Stimulated activated CD4-positive, alpha-beta T cell treated with anti-CD3 and anti-CD28 coated beads, Interleukin-1b, Interleukin-23, amount 100 ng/mL, for 48 hours (primary cell): ENCODE measurements around the gene ATN1.
"Not testable (repeated sequence)": the region's sequence is repeated elsewhere in the genome, so short reads cannot be mapped to it uniquely, and the experiment has no call there.

Source experiments
- DNase-seq: peaks from one replicate; pipeline ENCODE4 v3.0.0-alpha.2; 2020

Gene ATN1

DNA sequence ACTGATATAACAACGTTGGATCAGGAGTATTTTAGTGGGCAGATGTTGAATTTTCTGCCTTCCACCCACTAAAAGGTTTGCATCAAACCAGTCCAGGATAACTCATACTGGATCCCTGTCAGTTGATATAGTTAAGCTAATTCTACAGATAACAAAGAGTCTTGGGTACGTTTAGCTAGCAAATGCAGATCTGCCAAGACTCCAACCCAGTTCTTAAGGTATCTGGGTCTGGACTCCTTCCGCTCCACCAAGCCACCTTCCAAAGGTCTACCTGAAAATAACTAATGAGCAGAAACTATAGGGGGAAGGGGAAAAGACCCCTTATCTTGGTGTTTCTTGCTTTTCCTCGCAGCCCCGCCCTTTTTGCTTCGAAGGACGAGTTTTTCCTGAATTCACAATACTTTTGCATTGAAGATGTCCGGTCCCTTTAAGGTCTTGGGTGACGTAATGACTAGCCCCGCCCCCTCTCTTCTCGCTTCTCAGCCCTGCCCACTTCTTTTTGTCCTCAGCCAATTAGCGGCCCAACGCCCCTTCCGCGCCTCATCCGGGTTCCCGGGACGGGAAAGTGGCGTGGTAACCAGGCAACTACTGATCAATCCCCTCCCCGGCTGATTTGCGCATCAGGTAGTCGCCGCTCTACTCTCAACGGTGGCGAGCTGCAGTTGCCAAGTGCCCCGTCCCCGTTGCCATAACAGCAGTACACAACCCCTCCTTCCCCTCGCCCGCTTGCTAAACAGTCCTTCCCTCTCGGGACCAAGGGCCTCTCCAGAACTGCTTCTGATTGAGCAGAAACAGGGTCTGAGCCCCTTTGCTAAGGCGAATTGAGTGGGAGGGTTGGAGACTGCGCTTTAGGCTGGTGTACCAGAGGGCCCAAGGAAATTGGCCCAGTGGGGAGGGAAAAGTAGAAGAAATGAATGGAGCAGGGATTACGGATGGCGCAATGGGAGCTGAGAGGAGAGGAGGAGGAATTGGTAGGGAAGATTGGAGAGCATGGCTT lies 23.2 kb upstream of the ATN1 start, which contains the start of gene LRRC23:
Gene LRRC23 (plus strand): TSS at position 543 of the 997 bp plus-strand sequence. CDS start 812 bp downstream, outside the sequence.
- peak; percentile 98 for DNase-seq

- DNase-seq: no peak
Observed at GRCh38 chr12:6905414-6906040, 22.2 kb upstream of the ATN1 start.

GRCh38 chr12:6908141-6908540 lies 19.6 kb upstream of the ATN1 start:
- not testable (repeated sequence) for DNase-seq

- DNase-seq: no peak
Observed at GRCh38 chr12:6909421-6910145, 18.2 kb upstream of the ATN1 start.

DNA sequence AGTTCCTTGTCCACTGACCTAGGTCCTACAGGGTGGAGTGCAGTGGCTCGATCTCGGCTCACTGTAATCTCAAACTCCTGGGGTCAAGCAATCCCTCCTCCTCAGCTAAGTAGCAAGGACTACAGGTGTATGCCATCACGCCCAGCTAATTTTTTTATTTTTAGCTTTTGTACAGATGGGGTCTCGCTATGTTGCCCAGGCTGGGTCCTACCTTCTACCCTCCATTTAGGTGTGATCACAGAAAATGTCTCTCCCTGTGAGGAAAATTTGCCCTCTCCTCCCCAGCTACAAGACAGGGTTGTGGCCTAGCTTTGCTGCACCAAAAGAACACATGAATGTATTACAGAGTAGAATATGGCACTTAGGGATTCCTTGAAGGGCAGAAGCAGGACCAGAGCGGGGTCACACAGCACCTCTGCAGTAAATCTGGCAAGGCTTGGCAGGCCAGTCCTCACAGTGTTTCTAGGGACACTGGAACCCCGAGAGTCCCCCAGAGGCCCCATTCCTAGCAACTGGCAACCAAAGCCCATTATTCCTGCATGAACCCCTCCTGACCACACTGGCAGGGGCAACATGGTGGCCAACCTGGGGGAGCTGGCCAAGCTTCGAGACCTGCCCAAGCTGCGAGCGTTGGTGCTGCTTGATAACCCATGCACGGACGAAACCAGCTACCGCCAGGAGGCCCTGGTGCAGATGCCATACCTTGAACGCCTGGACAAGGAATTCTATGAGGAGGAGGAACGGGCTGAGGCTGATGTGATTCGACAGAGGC lies 15.4 kb upstream of the ATN1 start:
- DNase-seq: no peak

DNA sequence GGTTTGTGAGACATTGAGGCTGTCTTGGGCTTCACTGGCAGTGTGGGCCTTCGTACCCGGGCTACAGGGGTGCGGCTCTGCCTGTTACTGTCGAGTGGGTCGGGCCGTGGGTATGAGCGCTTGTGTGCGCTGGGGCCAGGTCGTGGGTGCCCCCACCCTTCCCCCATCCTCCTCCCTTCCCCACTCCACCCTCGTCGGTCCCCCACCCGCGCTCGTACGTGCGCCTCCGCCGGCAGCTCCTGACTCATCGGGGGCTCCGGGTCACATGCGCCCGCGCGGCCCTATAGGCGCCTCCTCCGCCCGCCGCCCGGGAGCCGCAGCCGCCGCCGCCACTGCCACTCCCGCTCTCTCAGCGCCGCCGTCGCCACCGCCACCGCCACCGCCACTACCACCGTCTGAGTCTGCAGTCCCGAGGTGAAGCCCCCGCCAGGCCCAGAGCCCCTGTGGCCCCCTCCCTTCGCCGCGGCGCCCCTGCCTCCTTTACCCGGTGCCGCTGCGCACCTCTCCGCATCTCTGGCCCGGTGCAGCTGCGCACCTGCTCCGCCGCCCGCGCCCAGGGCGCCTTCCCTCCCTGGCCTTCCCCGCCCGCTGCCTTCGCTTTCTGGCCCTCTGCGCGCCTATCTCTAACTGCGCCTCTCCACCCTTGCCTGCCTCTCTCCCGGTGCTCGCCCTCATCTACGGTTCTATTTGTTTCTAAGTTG lies 13.4 kb upstream of the ATN1 start, which contains the start of gene ENO2:
Gene ENO2 (plus strand): TSS at position 335 of the 701 bp plus-strand sequence. CDS start 1,253 bp downstream, outside the sequence.
- DNase-seq: peak; percentile 82

DNA sequence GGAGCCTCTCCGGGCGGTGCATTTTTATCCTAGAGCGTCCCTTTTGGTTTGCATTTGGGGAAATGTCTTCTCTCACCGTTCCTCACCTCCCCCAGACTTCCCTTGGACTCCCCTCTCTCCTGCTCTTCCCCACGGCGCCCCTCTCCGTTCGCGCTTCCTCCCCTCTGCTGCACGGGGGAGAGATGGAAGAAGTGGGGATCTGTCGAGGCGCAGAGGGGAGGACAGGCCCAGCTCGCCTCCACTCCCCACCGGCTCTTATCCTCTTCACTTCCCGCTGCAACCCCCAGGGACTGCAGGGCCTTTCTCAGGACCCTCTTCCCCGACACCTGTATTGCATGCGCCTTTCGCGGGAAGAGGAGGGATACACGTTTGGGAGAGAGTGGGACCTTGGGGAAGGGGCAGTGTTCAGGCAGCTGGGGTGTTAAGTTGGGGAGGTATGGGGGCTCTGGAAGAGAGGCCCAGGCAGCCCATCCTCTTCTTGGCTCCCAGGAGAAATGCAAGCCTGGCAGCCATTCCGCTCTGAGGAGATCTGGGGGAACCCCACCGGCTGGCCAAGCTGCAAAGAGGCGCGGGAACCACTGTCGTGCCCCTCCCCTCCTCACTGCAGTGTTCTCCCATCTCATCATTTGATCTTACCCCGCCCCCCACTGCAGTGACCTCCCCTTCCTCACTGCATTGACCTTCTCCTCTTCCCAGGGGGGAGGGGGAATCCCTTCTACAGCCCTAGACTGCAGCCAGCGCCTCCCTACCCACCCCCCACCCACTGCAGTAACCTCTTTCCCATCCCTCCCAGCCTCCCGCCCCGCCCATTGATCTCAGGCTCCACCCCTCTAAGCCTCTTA lies 12.6 kb upstream of the ATN1 start:
- no peak for DNase-seq

DNA sequence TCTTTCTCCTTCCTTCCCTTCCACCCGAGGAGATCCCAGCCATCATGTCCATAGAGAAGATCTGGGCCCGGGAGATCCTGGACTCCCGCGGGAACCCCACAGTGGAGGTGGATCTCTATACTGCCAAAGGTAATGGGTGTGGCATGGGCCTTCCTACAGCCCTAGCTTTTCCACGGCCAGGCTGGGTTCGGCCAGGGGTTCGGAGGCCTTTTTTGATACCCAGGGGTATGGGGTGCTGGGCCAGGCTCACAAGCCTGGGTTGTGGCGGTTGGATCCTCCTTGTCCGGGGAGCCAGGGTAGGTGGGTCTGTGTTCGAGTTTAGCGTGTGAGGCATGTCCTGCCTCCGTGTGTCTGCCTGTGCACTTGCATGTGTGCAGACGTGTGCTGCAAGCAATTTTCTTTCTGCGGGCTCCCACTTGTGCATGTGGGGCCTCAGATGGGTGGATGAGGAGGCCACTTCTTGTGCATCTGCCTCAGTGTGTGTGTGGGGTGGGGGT lies 11.9 kb upstream of the ATN1 start:
- no peak for DNase-seq

DNA sequence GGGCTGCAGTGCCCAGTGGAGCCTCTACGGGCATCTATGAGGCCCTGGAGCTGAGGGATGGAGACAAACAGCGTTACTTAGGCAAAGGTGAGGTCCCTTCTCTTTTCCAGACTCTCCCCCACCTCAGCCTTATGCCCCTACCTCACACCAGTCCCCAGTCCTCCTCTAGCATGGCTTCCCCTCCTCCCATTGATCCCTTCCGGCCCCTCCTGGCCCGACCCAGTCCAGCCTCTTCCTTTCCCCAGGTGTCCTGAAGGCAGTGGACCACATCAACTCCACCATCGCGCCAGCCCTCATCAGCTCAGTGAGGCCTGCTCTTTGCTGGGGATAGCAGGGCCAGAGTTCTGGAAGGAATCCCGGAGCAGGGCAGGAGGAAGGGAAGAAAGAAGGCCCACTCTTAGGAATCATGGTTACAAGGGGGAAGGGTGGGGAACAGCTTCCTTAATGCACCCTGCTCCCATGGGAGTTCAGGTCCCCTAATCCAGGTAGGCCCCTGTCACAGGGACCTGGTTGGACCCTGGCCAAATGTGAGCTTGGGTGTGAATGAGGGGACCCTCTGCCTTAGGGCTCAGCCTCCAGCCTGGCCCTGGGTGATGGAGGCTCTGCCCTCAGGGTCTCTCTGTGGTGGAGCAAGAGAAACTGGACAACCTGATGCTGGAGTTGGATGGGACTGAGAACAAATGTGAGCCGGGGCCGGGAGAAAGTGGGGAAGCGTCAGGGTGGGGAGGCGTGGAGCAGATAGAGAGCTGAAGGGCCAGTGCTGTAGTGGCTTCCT lies 11.1 kb upstream of the ATN1 start:
- DNase-seq: no peak

DNA sequence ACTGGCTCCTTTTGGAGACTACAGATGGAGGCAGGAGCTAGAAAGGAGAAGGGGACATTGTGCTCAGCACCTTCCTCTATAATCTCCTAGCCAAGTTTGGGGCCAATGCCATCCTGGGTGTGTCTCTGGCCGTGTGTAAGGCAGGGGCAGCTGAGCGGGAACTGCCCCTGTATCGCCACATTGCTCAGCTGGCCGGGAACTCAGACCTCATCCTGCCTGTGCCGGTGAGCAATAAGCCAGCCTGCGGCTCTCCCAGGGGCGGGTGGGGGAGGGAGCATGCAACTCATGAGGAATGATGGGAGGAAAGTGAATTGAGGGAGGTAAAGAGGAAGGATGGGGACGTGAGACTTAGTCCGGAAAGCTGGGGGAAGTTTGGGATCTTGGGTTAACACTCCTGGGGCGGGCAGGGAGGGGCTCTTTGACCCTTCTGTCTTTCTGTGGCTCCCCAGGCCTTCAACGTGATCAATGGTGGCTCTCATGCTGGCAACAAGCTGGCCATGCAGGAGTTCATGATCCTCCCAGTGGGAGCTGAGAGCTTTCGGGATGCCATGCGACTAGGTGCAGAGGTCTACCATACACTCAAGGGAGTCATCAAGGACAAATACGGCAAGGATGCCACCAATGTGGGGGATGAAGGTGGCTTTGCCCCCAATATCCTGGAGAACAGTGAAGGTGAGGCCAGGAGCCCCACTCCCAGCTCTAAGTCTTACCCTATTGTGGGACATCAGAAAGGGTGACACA lies 10.1 kb upstream of the ATN1 start:
- no peak for DNase-seq

- DNase-seq: no peak
Observed at GRCh38 chr12:6919588-6919987, 8.2 kb upstream of the ATN1 start.

DNA sequence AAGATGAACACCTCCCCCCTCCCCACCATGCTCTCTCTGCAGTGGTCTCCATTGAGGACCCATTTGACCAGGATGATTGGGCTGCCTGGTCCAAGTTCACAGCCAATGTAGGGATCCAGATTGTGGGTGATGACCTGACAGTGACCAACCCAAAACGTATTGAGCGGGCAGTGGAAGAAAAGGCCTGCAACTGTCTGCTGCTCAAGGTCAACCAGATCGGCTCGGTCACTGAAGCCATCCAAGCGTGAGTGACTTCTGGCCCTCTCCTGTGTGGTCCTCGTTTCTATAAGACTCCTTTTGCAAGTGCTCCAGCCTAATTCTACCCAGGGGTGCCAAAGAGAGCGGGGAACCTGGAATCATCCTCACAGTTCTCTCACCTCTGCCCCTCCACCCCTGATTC lies 6.2 kb upstream of the ATN1 start:
- DNase-seq: no peak

- no peak for DNase-seq
Observed at GRCh38 chr12:6921996-6922946, 5.5 kb upstream of the ATN1 start.

DNA sequence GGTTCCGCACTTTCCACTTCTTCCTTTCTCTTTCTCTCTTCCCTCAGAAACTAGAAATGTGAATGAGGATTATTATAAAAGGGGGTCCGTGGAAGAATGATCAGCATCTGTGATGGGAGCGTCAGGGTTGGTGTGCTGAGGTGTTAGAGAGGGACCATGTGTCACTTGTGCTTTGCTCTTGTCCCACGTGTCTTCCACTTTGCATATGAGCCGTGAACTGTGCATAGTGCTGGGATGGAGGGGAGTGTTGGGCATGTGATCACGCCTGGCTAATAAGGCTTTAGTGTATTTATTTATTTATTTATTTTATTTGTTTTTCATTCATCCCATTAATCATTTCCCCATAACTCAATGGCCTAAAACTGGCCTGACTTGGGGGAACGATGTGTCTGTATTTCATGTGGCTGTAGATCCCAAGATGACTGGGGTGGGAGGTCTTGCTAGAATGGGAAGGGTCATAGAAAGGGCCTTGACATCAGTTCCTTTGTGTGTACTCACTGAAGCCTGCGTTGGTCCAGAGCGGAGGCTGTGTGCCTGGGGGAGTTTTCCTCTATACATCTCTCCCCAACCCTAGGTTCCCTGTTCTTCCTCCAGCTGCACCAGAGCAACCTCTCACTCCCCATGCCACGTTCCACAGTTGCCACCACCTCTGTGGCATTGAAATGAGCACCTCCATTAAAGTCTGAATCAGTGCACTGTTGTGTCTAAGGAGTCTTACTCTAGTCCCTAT lies 4.6 kb upstream of the ATN1 start:
- DNase-seq: no peak

DNA sequence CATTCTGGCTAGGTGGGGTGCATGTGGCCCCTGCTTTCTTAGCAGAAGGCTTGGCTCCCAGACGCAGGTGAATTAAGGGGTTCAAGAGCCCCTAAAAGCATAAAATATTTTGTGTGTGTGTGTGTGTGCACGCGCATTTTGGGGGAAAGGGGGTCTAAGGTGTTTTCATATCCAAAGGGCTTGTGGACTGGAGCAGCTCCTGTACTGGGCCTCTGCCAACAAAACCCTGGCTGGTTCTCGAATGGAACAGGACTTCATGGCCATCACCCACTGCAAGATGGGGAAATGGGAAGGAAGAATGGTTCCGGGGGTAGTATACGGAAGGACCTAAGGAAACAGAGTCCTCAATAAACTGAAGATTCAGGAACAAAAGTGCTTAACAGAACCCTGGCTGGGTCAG lies 3.9 kb upstream of the ATN1 start:
- DNase-seq: no peak

GRCh38 chr12:6925239-6925539 lies 2.6 kb upstream of the ATN1 start:
- no peak for DNase-seq

- no peak for DNase-seq
Observed at GRCh38 chr12:6925540-6926279, 2.0 kb upstream of the ATN1 start.
